GM21360 (cell line): ENCODE results near the gene ZNF534.
"Not testable (repeated sequence)": the region's sequence is repeated elsewhere in the genome, so short reads cannot be mapped to it uniquely, and the experiment has no call there.

Experiments
- ATAC-seq: cut with Tn5 transposase; IDR thresholded peaks from one replicate; pipeline ENCODE4 v1.9.1; 2021; ENCODE audit warnings: mild to moderate bottlenecking, moderate library complexity; ENCODE audit not compliant: unreplicated experiment

Gene ZNF534

GRCh38 chr19:52428937-52429336 is at the start of gene ZNF534:
Gene ZNF534, plus strand, starts transcription at chr19:52429148. Its CDS starts 2,327 bp downstream, at chr19:52431475.
- ATAC-seq: no peak

- no peak for ATAC-seq
Measured at GRCh38 chr19:52391135-52391534, 37.8 kb upstream of the ZNF534 start.

GRCh38 chr19:52397310-52398080 is 31.5 kb upstream of the ZNF534 start, which contains the start of gene ZNF528:
Gene ZNF528, plus strand, starts transcription at chr19:52397849. Its CDS starts 4,165 bp downstream, at chr19:52402014.
- ATAC-seq: peak; percentile 70

- ATAC-seq: no peak
Measured at GRCh38 chr19:52398081-52398441, 30.9 kb upstream of the ZNF534 start.

- no peak for ATAC-seq
Measured at GRCh38 chr19:52410276-52410675, 18.7 kb upstream of the ZNF534 start.

- no peak for ATAC-seq
Measured at GRCh38 chr19:52415711-52416110, 13.2 kb upstream of the ZNF534 start.

- ATAC-seq: no peak
Measured at GRCh38 chr19:52442179-52442578, 13.2 kb downstream of the ZNF534 start.

GRCh38 chr19:52444506-52444905 is 15.6 kb downstream of the ZNF534 start:
- ATAC-seq: no peak

- ATAC-seq: no peak
Measured at GRCh38 chr19:52451241-52451640, 22.3 kb downstream of the ZNF534 start.

- ATAC-seq: no peak
Measured at GRCh38 chr19:52453324-52454094, 24.6 kb downstream of the ZNF534 start, which contains the start of gene ZNF578. Gene ZNF578, plus strand, starts transcription at chr19:52453553. Its CDS starts 48,293 bp downstream, at chr19:52501846.

- ATAC-seq: no peak
Measured at GRCh38 chr19:52464798-52465470, 36.0 kb downstream of the ZNF534 start.

- ATAC-seq: no peak
Measured at GRCh38 chr19:52473655-52474350, 44.9 kb downstream of the ZNF534 start.

- ATAC-seq: no peak
Measured at GRCh38 chr19:52474351-52475127, 45.6 kb downstream of the ZNF534 start.

- not testable (repeated sequence) for ATAC-seq
Measured at GRCh38 chr19:52484111-52484743, 55.3 kb downstream of the ZNF534 start.

GRCh38 chr19:52485064-52485463 is 56.1 kb downstream of the ZNF534 start:
- not testable (repeated sequence) for ATAC-seq

- not testable (repeated sequence) for ATAC-seq
Measured at GRCh38 chr19:52485561-52486240, 56.8 kb downstream of the ZNF534 start.

- ATAC-seq: no peak
Measured at GRCh38 chr19:52492201-52492993, 63.4 kb downstream of the ZNF534 start.

- ATAC-seq: no peak
Measured at GRCh38 chr19:52492994-52493470, 64.1 kb downstream of the ZNF534 start.
